Measurements from ENCODE around the gene PABPN1. TPM values are rescaled to one million over a fixed set of nuclear protein-coding genes. Genes with fewer than 3 reads are reported as not detected.

The PABPN1 gene
- total and polyA plus RNA-seq, 2 of the 13 experiments (the other 11 are each of a cell fraction or from before 2014, with no cell fraction given): 233 to 524 TPM

GRCh38 chr14:23307146-23307530 lies 14.1 kb upstream of the PABPN1 start (continued):
- TF ChIP-seq, protein P1, sequence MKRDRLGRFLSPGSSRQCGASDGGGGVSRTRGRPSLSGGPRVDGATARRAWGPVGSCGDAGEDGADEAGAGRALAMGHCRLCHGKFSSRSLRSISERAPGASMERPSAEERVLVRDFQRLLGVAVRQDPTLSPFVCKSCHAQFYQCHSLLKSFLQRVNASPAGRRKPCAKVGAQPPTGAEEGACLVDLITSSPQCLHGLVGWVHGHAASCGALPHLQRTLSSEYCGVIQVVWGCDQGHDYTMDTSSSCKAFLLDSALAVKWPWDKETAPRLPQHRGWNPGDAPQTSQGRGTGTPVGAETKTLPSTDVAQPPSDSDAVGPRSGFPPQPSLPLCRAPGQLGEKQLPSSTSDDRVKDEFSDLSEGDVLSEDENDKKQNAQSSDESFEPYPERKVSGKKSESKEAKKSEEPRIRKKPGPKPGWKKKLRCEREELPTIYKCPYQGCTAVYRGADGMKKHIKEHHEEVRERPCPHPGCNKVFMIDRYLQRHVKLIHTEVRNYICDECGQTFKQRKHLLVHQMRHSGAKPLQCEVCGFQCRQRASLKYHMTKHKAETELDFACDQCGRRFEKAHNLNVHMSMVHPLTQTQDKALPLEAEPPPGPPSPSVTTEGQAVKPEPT (CRISPR knock-in tag; IDR thresholded peaks at IDR 0.05; ENCODE audit: low read depth): no peak
- TF ChIP-seq ZMYM2 (CRISPR knock-in tag; IDR thresholded peaks at IDR 0.05): no peak
- TF ChIP-seq KDM5A (IDR thresholded peaks at IDR 0.05; ENCODE audit: borderline replicate concordance, low read length): peak; percentile 28; the same call in 1 of the 2 replicates
- peak; percentile 59 for TF ChIP-seq AGO2 (optimal IDR thresholded peaks at IDR 0.05; ENCODE audit: low read depth, low read length)
- 0 out of 2 replicates have a peak, but pooled peaks have one; percentile 13 for TF ChIP-seq SSRP1 (CRISPR knock-in tag; IDR thresholded peaks at IDR 0.05)
- TF ChIP-seq ZMAT3 (CRISPR knock-in tag; conservative IDR thresholded peaks at IDR 0.05): peak; percentile 25; the same call in 1 of the 2 replicates
- TF ChIP-seq, protein P2, sequence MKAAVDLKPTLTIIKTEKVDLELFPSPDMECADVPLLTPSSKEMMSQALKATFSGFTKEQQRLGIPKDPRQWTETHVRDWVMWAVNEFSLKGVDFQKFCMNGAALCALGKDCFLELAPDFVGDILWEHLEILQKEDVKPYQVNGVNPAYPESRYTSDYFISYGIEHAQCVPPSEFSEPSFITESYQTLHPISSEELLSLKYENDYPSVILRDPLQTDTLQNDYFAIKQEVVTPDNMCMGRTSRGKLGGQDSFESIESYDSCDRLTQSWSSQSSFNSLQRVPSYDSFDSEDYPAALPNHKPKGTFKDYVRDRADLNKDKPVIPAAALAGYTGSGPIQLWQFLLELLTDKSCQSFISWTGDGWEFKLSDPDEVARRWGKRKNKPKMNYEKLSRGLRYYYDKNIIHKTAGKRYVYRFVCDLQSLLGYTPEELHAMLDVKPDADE (CRISPR knock-in tag; IDR thresholded peaks at IDR 0.05): 0 out of 2 replicates have a peak, but pooled peaks have one; percentile 13
- no peak for TF ChIP-seq FOXK1 (CRISPR knock-in tag; IDR thresholded peaks at IDR 0.05; ENCODE audit: borderline replicate concordance, low read depth)
- TF ChIP-seq ZNF121 (CRISPR knock-in tag; IDR thresholded peaks at IDR 0.05): no peak
- no peak for TF ChIP-seq ZNF574 (CRISPR knock-in tag; IDR thresholded peaks at IDR 0.05)
- TF ChIP-seq, protein P3, sequence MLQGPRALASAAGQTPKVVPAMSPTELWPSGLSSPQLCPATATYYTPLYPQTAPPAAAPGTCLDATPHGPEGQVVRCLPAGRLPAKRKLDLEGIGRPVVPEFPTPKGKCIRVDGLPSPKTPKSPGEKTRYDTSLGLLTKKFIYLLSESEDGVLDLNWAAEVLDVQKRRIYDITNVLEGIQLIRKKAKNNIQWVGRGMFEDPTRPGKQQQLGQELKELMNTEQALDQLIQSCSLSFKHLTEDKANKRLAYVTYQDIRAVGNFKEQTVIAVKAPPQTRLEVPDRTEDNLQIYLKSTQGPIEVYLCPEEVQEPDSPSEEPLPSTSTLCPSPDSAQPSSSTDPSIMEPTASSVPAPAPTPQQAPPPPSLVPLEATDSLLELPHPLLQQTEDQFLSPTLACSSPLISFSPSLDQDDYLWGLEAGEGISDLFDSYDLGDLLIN (CRISPR knock-in tag; IDR thresholded peaks at IDR 0.05; ENCODE audit: borderline replicate concordance): 0 out of 2 replicates have a peak, but pooled peaks have one; percentile 71
- no peak for TF ChIP-seq ZNF292 (CRISPR knock-in tag; IDR thresholded peaks at IDR 0.05; ENCODE audit: borderline replicate concordance, low read depth)
- 0 out of 2 replicates have a peak, but pooled peaks have one; percentile 12 for TF ChIP-seq ZNF839 (CRISPR knock-in tag; IDR thresholded peaks at IDR 0.05; ENCODE audit: borderline replicate concordance)
- TF ChIP-seq ZNF773 (CRISPR knock-in tag; IDR thresholded peaks at IDR 0.05; ENCODE audit: borderline replicate concordance): no peak
- no peak for TF ChIP-seq MEIS2 (CRISPR knock-in tag; IDR thresholded peaks at IDR 0.05)
- 0 out of 2 replicates have a peak, but pooled peaks have one; percentile 0 for TF ChIP-seq ZNF101 (CRISPR knock-in tag; IDR thresholded peaks at IDR 0.05; ENCODE audit: borderline replicate concordance, low read depth)
- TF ChIP-seq FIP1L1 (IDR thresholded peaks at IDR 0.05; ENCODE audit: borderline replicate concordance, insufficient read depth, low read depth, low read length): no peak
- TF ChIP-seq SMARCE1 (IDR thresholded peaks at IDR 0.05; ENCODE audit: borderline replicate concordance): no peak
- TF ChIP-seq, protein P4, sequence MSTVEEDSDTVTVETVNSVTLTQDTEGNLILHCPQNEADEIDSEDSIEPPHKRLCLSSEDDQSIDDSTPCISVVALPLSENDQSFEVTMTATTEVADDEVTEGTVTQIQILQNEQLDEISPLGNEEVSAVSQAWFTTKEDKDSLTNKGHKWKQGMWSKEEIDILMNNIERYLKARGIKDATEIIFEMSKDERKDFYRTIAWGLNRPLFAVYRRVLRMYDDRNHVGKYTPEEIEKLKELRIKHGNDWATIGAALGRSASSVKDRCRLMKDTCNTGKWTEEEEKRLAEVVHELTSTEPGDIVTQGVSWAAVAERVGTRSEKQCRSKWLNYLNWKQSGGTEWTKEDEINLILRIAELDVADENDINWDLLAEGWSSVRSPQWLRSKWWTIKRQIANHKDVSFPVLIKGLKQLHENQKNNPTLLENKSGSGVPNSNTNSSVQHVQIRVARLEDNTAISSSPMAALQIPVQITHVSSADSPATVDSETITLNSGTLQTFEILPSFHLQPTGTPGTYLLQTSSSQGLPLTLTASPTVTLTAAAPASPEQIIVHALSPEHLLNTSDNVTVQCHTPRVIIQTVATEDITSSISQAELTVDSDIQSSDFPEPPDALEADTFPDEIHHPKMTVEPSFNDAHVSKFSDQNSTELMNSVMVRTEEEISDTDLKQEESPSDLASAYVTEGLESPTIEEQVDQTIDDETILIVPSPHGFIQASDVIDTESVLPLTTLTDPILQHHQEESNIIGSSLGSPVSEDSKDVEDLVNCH (CRISPR knock-in tag; IDR thresholded peaks at IDR 0.05): 0 out of 2 replicates have a peak, but pooled peaks have one; percentile 16
- TF ChIP-seq ATF1 (CRISPR knock-in tag; IDR thresholded peaks at IDR 0.05): no peak
